ENCODE data around the gene RERG. TPM values are rescaled to one million over a fixed set of nuclear protein-coding genes. Genes with fewer than 3 reads are reported as not detected.

Gene RERG, protein sequence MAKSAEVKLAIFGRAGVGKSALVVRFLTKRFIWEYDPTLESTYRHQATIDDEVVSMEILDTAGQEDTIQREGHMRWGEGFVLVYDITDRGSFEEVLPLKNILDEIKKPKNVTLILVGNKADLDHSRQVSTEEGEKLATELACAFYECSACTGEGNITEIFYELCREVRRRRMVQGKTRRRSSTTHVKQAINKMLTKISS
- total RNA-seq: 10 to 100 TPM in 2 of 4 donors, 1 to 10 TPM in 2; 7.7 to 23.9 (median 10.9) TPM

DNA sequence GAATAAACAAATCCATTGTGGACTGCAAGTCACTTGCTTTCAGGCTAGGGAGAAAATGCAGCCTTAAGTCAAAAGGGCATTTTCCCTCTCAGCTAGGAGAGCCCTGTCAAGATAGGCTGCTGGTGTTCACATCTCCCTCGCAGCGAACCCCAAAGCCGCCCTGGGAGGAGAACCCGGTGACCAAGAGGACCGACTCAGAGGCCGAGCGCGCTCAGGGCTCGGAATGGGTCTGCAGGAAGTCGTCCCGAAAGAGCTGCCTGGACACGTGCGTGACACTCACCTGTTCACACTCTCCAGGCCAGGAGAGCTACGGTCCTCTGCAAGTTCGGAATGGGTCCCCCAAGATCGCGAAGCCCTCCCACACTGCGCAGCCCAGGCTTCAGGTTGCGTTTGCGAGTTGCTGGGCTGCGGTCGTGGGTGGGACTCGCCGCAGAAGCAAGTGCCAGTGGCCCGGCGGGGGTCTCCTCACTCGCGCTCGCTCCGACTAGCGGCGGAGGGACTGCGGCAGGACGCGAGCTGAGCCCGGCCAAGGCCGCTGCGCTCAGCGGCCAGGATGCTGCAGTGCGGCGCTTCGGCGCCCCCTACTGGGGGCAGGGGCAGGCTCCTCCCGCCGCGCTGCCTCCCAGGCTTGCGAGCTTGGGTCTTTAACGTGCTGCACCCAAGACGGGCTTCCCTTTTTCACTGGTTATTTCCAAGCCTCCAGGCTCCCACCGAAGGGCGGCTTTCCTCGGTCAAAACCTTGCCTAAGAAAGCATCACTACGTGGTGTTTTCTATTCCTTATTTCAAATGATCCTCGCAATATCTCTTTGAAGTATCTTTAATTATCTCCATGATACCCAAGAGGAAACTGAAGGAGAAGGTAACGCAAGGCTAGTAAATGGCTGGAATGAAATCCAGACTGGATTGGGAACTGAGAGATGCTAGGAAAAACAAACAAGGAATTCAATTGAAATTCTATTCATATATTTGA, at the start of gene RERG:
Gene RERG (minus strand): TSS at position 503 of the 971 bp plus-strand sequence. CDS start 3,928 bp downstream, outside the sequence.
- H3K4me1 ChIP-seq: peaks cover 19% of the 10 kb centered on the region
- 22% methylated on average over 26 of the region's 55 CpGs for WGBS
- DNase-seq (ENCODE audit: low spot score in 2 of 2): peak; percentile 78 to 83

DNA sequence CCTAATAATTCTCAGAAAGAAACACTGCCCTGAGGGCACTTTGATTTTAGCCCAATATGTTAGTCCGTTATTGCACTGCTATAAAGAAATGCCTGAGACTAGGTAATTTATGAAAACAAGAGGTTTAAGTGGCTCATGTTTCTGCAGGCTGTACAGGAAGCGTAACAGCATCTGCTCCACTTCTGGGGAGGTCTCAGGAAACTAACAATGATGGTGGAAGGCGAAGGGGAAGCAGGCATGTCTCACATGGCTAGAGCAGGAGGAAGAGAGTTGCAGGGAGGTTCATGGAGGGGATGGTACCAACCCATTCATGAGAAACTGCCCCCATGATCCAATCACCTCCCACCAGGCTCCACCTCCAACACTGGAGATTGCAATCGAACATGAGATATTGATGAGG, 49.4 kb upstream of the RERG start:
- Histone ChIP-seq H3K9me3 (no peaks in the 10 kb centered on the region), H3K4me1 (peaks cover 11% of the 10 kb centered on the region), H3K27me3 (no peaks in the 10 kb centered on the region), H3K36me3 (no peaks in the 10 kb centered on the region), H3K4me3 (no peak overlapping the region), H3K27ac (no peak overlapping the region)
- no peak for DNase-seq (ENCODE audit: low spot score in 2 of 2)
- 67% methylated on average over 4 of the region's 4 CpGs for WGBS
- TF ChIP-seq POLR2A (IDR thresholded peaks at IDR 0.05): no peak

More for the DNA sequence above, at the start of gene RERG:
- Histone ChIP-seq H3K4me3 (peak within 1 kb of the TSS; percentile 53), H3K27ac (peak within 1 kb of the TSS; percentile 66), H3K36me3 (no peaks in the 10 kb centered on the region), H3K27me3 (no peaks in the 10 kb centered on the region), H3K9me3 (no peaks in the 10 kb centered on the region)
- peak in 2 of 3 donors; percentile 31 to 57 for TF ChIP-seq POLR2AphosphoS5 (IDR thresholded peaks at IDR 0.05)
- TF ChIP-seq, protein P1, sequence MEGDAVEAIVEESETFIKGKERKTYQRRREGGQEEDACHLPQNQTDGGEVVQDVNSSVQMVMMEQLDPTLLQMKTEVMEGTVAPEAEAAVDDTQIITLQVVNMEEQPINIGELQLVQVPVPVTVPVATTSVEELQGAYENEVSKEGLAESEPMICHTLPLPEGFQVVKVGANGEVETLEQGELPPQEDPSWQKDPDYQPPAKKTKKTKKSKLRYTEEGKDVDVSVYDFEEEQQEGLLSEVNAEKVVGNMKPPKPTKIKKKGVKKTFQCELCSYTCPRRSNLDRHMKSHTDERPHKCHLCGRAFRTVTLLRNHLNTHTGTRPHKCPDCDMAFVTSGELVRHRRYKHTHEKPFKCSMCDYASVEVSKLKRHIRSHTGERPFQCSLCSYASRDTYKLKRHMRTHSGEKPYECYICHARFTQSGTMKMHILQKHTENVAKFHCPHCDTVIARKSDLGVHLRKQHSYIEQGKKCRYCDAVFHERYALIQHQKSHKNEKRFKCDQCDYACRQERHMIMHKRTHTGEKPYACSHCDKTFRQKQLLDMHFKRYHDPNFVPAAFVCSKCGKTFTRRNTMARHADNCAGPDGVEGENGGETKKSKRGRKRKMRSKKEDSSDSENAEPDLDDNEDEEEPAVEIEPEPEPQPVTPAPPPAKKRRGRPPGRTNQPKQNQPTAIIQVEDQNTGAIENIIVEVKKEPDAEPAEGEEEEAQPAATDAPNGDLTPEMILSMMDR (IDR thresholded peaks at IDR 0.05): peak; percentile 83 to 99
- no peak for TF ChIP-seq POLR2A (IDR thresholded peaks at IDR 0.05)

DNA sequence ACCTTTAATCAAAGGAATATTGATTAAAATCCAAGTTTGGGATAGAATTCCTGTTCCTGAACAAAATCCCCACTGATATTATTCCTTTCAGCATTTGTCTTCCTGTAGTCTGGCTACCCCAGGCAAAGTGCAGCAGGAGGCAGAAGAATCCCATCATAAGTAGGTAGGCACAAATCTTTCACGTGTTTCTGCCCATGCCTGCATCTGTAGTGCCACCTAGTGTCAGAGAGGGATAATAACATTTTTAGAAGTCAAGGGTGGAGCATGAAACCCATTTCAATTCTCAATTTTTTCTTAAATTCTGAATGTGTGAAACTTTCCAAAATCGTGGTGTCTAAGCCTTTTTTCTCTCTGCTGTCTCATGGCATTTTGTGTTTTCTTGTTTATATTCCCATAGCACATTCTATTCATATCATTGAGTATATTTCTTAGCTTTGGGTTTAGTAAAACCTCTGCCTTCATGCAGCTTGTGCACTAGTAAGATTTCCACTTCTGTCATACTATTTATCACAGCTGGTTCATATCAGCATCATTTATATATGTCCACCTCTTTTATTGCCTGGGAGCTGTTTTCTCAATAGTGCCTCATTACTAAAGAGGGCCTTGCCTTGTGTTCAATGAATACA, 47.8 kb upstream of the RERG start:
- Histone ChIP-seq H3K27me3 (no peaks in the 10 kb centered on the region), H3K27ac (no peak overlapping the region), H3K4me3 (no peak overlapping the region), H3K9me3 (no peaks in the 10 kb centered on the region), H3K4me1 (no peaks in the 10 kb centered on the region), H3K36me3 (no peaks in the 10 kb centered on the region)
- DNase-seq (ENCODE audit: low spot score in 2 of 2): no peak
- TF ChIP-seq POLR2AphosphoS5 (IDR thresholded peaks at IDR 0.05) (no peak), EP300 (IDR thresholded peaks at IDR 0.05) (no peak), POLR2A (IDR thresholded peaks at IDR 0.05) (no peak)
- TF ChIP-seq, protein P1 (IDR thresholded peaks at IDR 0.05): peak; percentile 74 to 79
- 0% methylated on average over 2 of the region's 2 CpGs for WGBS

DNA sequence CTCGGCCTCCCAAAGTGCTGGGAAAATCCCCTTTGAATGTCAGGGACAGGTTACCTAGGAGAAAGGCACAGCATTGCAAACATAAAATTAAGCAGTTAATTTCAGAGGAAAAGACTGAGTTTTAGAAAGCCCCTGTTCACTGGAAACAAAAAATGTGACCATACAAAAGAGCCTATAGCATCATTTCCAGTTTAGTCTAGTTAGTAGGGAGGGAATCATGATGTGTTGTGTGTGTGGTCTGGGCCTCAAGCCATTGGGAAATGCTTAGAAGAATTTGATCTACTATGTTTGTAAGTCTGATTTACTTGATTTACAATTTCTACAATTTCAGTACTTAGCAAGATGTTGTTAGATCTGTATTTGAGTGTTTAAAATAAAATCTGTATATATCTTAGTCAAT, 47.1 kb upstream of the RERG start:
- H3K4me1 ChIP-seq: no peaks in the 10 kb centered on the region
- DNase-seq (ENCODE audit: low spot score in 2 of 2): no peak
- no peak overlapping the region for H3K27ac ChIP-seq
- H3K27me3 ChIP-seq: no peaks in the 10 kb centered on the region
- TF ChIP-seq POLR2AphosphoS5 (IDR thresholded peaks at IDR 0.05) (no peak), POLR2A (IDR thresholded peaks at IDR 0.05) (no peak), EP300 (IDR thresholded peaks at IDR 0.05) (no peak)
- TF ChIP-seq, protein P1 (IDR thresholded peaks at IDR 0.05): no peak
- H3K9me3 ChIP-seq: no peaks in the 10 kb centered on the region
- no peaks in the 10 kb centered on the region for H3K36me3 ChIP-seq
- H3K4me3 ChIP-seq: no peak overlapping the region
- 83% methylated on average over 1 of the region's 1 CpG for WGBS

DNA sequence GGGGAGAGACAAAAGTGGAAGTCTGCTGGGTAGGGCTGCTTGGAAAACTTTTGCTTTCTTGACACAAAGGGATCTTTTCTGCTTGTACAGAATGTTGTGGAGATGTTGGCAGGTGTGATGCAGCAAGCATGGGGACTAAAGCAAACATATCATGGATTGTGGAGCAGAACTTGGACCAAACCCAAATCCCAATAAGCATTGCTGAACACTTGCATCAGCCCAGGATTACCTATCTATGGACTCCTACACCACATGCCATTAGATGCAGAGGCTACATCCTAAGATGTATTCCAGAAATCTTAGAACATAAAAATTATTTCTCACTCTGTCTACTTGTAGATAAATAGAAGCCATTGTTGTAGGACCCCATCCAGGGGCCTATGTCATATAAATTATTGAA, 44.7 kb upstream of the RERG start:
- TF ChIP-seq EP300 (IDR thresholded peaks at IDR 0.05) (no peak), POLR2AphosphoS5 (IDR thresholded peaks at IDR 0.05) (no peak), POLR2A (IDR thresholded peaks at IDR 0.05) (no peak)
- TF ChIP-seq, protein P1 (IDR thresholded peaks at IDR 0.05): no peak
- no peak for DNase-seq (ENCODE audit: low spot score in 2 of 2)
- no peaks in the 10 kb centered on the region for H3K4me1 ChIP-seq
- H3K9me3 ChIP-seq: no peaks in the 10 kb centered on the region
- H3K36me3 ChIP-seq: no peaks in the 10 kb centered on the region
- H3K4me3 ChIP-seq: no peak overlapping the region
- no peak overlapping the region for H3K27ac ChIP-seq
- H3K27me3 ChIP-seq: no peaks in the 10 kb centered on the region
